ENCODE measurements around the gene ONECUT3. TPM values are rescaled to one million over a fixed set of nuclear protein-coding genes. Genes with fewer than 3 reads are reported as not detected.
"Not testable (repeated sequence)": the region's sequence is repeated elsewhere in the genome, so short reads cannot be mapped to it uniquely, and the experiment has no call there.

The ONECUT3 gene
- polyA plus RNA-seq, 1 of the 3 experiments (the other 2 are of a cell fraction): not detected

DNA sequence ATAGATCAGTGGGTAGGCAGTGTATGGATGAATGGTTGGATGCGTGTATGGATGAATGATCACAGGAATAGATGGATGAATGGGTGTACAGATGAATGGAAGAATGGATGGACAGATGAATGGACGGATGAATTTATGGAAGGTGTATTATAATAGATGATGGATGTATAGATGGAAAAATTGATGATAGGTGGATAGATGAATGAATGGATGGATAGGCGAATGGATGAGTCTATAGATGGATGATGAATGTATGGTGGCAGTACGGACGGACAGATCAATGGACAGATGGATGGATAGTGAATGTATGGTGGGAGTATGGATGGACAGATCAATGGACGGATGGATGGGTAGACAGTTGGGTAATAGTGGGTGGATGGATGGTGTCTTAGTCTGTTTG is 49.0 kb upstream of the ONECUT3 start:
- CTCF ChIA-PET: no interaction called here
- no peaks in the 10 kb centered on the region for H3K9me2 ChIP-seq

DNA sequence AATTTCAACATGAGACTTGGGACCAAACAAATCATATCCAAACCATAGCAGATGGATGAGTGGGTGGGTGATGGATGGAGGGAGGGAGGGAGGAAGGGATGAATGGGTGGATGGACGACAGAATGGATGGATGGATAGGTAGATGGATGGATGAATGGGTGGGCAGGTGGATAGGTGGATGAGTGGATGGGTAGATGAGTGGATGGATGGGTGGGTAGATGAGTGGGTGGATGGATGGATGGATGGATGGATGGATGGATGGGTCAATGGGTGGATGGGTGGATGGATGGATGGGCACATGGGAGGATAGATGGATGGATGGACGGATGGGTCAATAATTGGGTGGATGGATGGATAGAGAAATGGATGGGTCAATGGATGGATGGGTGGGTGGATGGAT is 47.9 kb upstream of the ONECUT3 start:
- Histone ChIP-seq H3K4me1 (ENCODE audit: control insufficient read depth in 1 of 2, insufficient read depth in 2 of 2, low read depth in 1 of 2, low read length in 1 of 2) (no peaks in the 10 kb centered on the region), H3K4me2 (no peak overlapping the region), H3K79me2 (ENCODE audit: insufficient read depth) (no peaks in the 10 kb centered on the region), H3K9me2 (no peaks in the 10 kb centered on the region), H3K27ac (ENCODE audit: low read depth in 2 of 2, low read length in 1 of 2) (no peak overlapping the region), H3K36me3 (replicated peaks in 1 of 2; ENCODE audit: control insufficient read depth in 1 of 2, insufficient read depth in 2 of 2, low read length in 1 of 2) (no peaks in the 10 kb centered on the region), H3F3A (replicated peaks; ENCODE audit: insufficient read depth) (peaks cover 3% of the 10 kb centered on the region), H3K27me3 (ENCODE audit: insufficient read depth) (peaks cover 52% of the 10 kb centered on the region), H3K9me3 (no peaks in the 10 kb centered on the region), H3K4me3 (ENCODE audit: low read depth in 2 of 2, low read length in 1 of 2) (no peak overlapping the region), H2AFZ (ENCODE audit: low read depth) (no peak overlapping the region), H3K9ac (no peak overlapping the region), H4K20me1 (ENCODE audit: insufficient read depth) (no peaks in the 10 kb centered on the region)
- no peak for DNase-seq
- CTCF ChIA-PET: no interaction called here
- TF ChIP-seq, protein P1, sequence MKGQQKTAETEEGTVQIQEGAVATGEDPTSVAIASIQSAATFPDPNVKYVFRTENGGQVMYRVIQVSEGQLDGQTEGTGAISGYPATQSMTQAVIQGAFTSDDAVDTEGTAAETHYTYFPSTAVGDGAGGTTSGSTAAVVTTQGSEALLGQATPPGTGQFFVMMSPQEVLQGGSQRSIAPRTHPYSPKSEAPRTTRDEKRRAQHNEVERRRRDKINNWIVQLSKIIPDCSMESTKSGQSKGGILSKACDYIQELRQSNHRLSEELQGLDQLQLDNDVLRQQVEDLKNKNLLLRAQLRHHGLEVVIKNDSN (IDR thresholded peaks at IDR 0.05; ENCODE audit: borderline replicate concordance, low read depth): no peak
- TF ChIP-seq RCOR1 (IDR thresholded peaks at IDR 0.05; ENCODE audit: low read length): no peak
- no peak for TF ChIP-seq RFX5 (IDR thresholded peaks at IDR 0.05; ENCODE audit: low read length)
- TF ChIP-seq, protein P2, sequence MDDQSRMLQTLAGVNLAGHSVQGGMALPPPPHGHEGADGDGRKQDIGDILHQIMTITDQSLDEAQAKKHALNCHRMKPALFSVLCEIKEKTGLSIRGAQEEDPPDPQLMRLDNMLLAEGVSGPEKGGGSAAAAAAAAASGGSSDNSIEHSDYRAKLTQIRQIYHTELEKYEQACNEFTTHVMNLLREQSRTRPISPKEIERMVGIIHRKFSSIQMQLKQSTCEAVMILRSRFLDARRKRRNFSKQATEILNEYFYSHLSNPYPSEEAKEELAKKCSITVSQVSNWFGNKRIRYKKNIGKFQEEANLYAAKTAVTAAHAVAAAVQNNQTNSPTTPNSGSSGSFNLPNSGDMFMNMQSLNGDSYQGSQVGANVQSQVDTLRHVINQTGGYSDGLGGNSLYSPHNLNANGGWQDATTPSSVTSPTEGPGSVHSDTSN (IDR thresholded peaks at IDR 0.05): no peak
- TF ChIP-seq EZH2phosphoT487 (IDR thresholded peaks at IDR 0.05; ENCODE audit: borderline replicate concordance, low read depth): no peak
- no peak for TF ChIP-seq POLR2AphosphoS5 (IDR thresholded peaks at IDR 0.05; ENCODE audit: low read depth, low read length)
- TF ChIP-seq FOXM1 (IDR thresholded peaks at IDR 0.05; ENCODE audit: low read depth): no peak
- no peak for TF ChIP-seq TAF1 (IDR thresholded peaks at IDR 0.05; ENCODE audit: borderline replicate concordance, low read depth, low read length)
- TF ChIP-seq GATA2 (CRISPR knock-in tag; IDR thresholded peaks at IDR 0.05): no peak
- POLR2A ChIA-PET: no interaction called here
- 6% methylated on average over 2 of the region's 2 CpGs for WGBS (ENCODE audit: low lambda C conversion rate)

More for the DNA sequence above, 49.0 kb upstream of the ONECUT3 start:
- TF ChIP-seq RAD21 (IDR thresholded peaks at IDR 0.05; ENCODE audit: low read length) (no peak), SIN3A (IDR thresholded peaks at IDR 0.05; ENCODE audit: borderline replicate concordance, low read depth, low read length) (no peak), SMC3 (IDR thresholded peaks at IDR 0.05; ENCODE audit: low read depth, low read length) (no peak), CHD2 (IDR thresholded peaks at IDR 0.05; ENCODE audit: low read length, partially characterized antibody) (no peak)
- TF ChIP-seq, protein P1 (IDR thresholded peaks at IDR 0.05; ENCODE audit: borderline replicate concordance, low read depth): no peak
- H4K20me1 ChIP-seq (ENCODE audit: insufficient read depth): no peaks in the 10 kb centered on the region
- no peak for DNase-seq
- peaks cover 53% of the 10 kb centered on the region for H3K27me3 ChIP-seq (ENCODE audit: insufficient read depth)
- no peaks in the 10 kb centered on the region for H3K9me3 ChIP-seq
- H3F3A ChIP-seq (replicated peaks; ENCODE audit: insufficient read depth): no peaks in the 10 kb centered on the region
- no peak overlapping the region for H3K4me3 ChIP-seq (ENCODE audit: low read depth in 2 of 2, low read length in 1 of 2)
- no peaks in the 10 kb centered on the region for H3K4me1 ChIP-seq (ENCODE audit: control insufficient read depth in 1 of 2, insufficient read depth in 2 of 2, low read depth in 1 of 2, low read length in 1 of 2)
- POLR2A ChIA-PET: no interaction called here
- H3K9ac ChIP-seq: no peak overlapping the region
- H2AFZ ChIP-seq (ENCODE audit: low read depth): no peak overlapping the region
- no peak overlapping the region for H3K27ac ChIP-seq (ENCODE audit: low read depth in 2 of 2, low read length in 1 of 2)
- no peaks in the 10 kb centered on the region for H3K79me2 ChIP-seq (ENCODE audit: insufficient read depth)
- WGBS (ENCODE audit: low lambda C conversion rate): 43% methylated on average over 6 of the region's 6 CpGs
- H3K36me3 ChIP-seq (replicated peaks in 1 of 2; ENCODE audit: control insufficient read depth in 1 of 2, insufficient read depth in 2 of 2, low read length in 1 of 2): no peaks in the 10 kb centered on the region
- no peak overlapping the region for H3K4me2 ChIP-seq

DNA sequence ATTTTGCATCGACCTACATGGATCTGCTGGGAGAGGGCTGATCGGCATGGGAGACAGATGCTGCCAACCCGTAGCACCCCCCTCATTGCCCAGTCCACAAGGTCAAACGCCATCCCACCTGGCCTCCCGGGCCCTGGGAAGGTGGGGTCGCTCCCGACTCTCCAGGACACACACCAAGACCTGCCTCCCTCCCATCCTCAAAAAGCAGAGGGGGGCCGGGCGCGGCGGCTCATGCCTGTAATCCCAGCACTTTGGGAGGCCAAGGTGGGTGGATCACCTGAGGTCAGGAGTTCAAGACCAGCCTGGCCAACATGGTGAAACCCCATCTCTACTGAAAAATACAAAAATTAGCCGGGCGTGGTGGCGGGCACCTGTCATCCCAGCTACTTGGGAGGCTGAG is 46.7 kb upstream of the ONECUT3 start:
- H3K4me3 ChIP-seq (ENCODE audit: low read depth in 2 of 2, low read length in 1 of 2); POLR2A ChIA-PET; H3K4me1 ChIP-seq (ENCODE audit: control insufficient read depth in 1 of 2, insufficient read depth in 2 of 2, low read depth in 1 of 2, low read length in 1 of 2); H3K4me2 ChIP-seq; DNase-seq; H3K79me2 ChIP-seq (ENCODE audit: insufficient read depth); H2AFZ ChIP-seq (ENCODE audit: low read depth); H3K27ac ChIP-seq (ENCODE audit: low read depth in 2 of 2, low read length in 1 of 2); H3F3A ChIP-seq (replicated peaks; ENCODE audit: insufficient read depth); H4K20me1 ChIP-seq (ENCODE audit: insufficient read depth); H3K9me2 ChIP-seq; H3K9me3 ChIP-seq; H3K36me3 ChIP-seq (replicated peaks in 1 of 2; ENCODE audit: control insufficient read depth in 1 of 2, insufficient read depth in 2 of 2, low read length in 1 of 2); H3K9ac ChIP-seq; CTCF ChIA-PET: not testable (repeated sequence)
- 41% methylated on average over 6 of the region's 14 CpGs for WGBS (ENCODE audit: low lambda C conversion rate)
- peaks cover 46% of the 10 kb centered on the region for H3K27me3 ChIP-seq (ENCODE audit: insufficient read depth)
